ENCODE measurements around the gene PIK3CD.
A peak's percentile ranks its signal among the peaks of the same experiment; 100 is the strongest.

Gene PIK3CD

GRCh38 chr1:9646037-9646436 is 5.5 kb upstream of the PIK3CD start:
- no peak for TF ChIP-seq CTCF (IDR thresholded peaks at IDR 0.05; ENCODE audit: extremely low read depth, insufficient read depth, missing control alignments)
- in situ Hi-C loops (cut with MboI; ENCODE audit: low pct_unique_long_range_greater_than_20kb, low sequenced_read_pairs, unreplicated experiment) = loop anchor here (25.0 kb wide), 1 partner anchor 216 kb away; no protein-coding TSS in a partner anchor
- DNase-seq (ENCODE audit: low spot score) = no peak

GRCh38 chr1:9648171-9648570 is 3.4 kb upstream of the PIK3CD start:
- TF ChIP-seq CTCF (IDR thresholded peaks at IDR 0.05; ENCODE audit: extremely low read depth, insufficient read depth, missing control alignments) = no peak
- no peak for DNase-seq (ENCODE audit: low spot score)
- in situ Hi-C loops (cut with MboI; ENCODE audit: low pct_unique_long_range_greater_than_20kb, low sequenced_read_pairs, unreplicated experiment) = loop anchor here (25.0 kb wide), 1 partner anchor 214 kb away; no protein-coding TSS in a partner anchor

- DNase-seq (ENCODE audit: low spot score) = no peak
- in situ Hi-C loops (cut with MboI; ENCODE audit: low pct_unique_long_range_greater_than_20kb, low sequenced_read_pairs, unreplicated experiment) = loop anchor here (25.0 kb wide), 1 partner anchor 213 kb away; no protein-coding TSS in a partner anchor
- no peak for TF ChIP-seq CTCF (IDR thresholded peaks at IDR 0.05; ENCODE audit: extremely low read depth, insufficient read depth, missing control alignments)
These were observed 1.8 kb upstream of the PIK3CD start for GRCh38 chr1:9649769-9650168.

- no peak for DNase-seq (ENCODE audit: low spot score)
- in situ Hi-C loops (cut with MboI; ENCODE audit: low pct_unique_long_range_greater_than_20kb, low sequenced_read_pairs, unreplicated experiment) = no loop called here
- no peak for TF ChIP-seq CTCF (IDR thresholded peaks at IDR 0.05; ENCODE audit: extremely low read depth, insufficient read depth, missing control alignments)
These were observed 339 bp upstream of the PIK3CD start for GRCh38 chr1:9651220-9651564.

- DNase-seq (ENCODE audit: low spot score) = peak; percentile 71
- in situ Hi-C loops (cut with MboI; ENCODE audit: low pct_unique_long_range_greater_than_20kb, low sequenced_read_pairs, unreplicated experiment) = no loop called here
- peak; percentile 23 for TF ChIP-seq CTCF (IDR thresholded peaks at IDR 0.05; ENCODE audit: extremely low read depth, insufficient read depth, missing control alignments)
These were observed 1.1 kb downstream of the PIK3CD start for GRCh38 chr1:9652379-9653209.

- DNase-seq (ENCODE audit: low spot score) = no peak
- in situ Hi-C loops (cut with MboI; ENCODE audit: low pct_unique_long_range_greater_than_20kb, low sequenced_read_pairs, unreplicated experiment) = no loop called here
These were observed 1.6 kb downstream of the PIK3CD start for GRCh38 chr1:9653210-9653490.

More at GRCh38 chr1:9653210-9653490, 1.6 kb downstream of the PIK3CD start:
- TF ChIP-seq CTCF (IDR thresholded peaks at IDR 0.05; ENCODE audit: extremely low read depth, insufficient read depth, missing control alignments) = no peak

Data from GM13977 (cell line).